IgD-negative memory B cell (primary cell): ENCODE data around the gene NLN. TPM values are rescaled to one million over a fixed set of nuclear protein-coding genes. Genes with fewer than 3 reads are reported as not detected.
"Not testable (repeated sequence)": the region's sequence is repeated elsewhere in the genome, so short reads cannot be mapped to it uniquely, and the experiment has no call there.

Experiments
- H3K27ac Mint-ChIP-seq, 3 donors: one replicate each; pipeline ENCODE4 v1.8.0; 2020 to 2022; ENCODE audit warnings: mild to moderate bottlenecking in 3 of 3, mixed read lengths in 3 of 3, moderate library complexity in 1 of 3
- H3K27me3 Mint-ChIP-seq: one replicate; pipeline ENCODE4 v1.8.0; 2021; ENCODE audit warnings: mixed read lengths
- H3K36me3 Mint-ChIP-seq: one replicate; pipeline ENCODE4 v1.8.0; 2020; ENCODE audit warnings: mild to moderate bottlenecking, mixed read lengths
- H3K4me1 Mint-ChIP-seq, 3 donors: one replicate each; pipeline ENCODE4 v1.8.0; 2020 to 2022; ENCODE audit warnings: mixed read lengths in 3 of 3, mild to moderate bottlenecking in 1 of 3
- H3K4me3 Mint-ChIP-seq, 4 donors: one replicate each; pipeline ENCODE4 v1.8.0; 2020 to 2022; ENCODE audit warnings: mild to moderate bottlenecking in 4 of 4, mixed read lengths in 4 of 4, moderate library complexity in 3 of 4
- H3K9me3 Mint-ChIP-seq, 3 donors: one replicate each; pipeline ENCODE4 v1.8.0; 2020 to 2021; ENCODE audit warnings: mixed read lengths in 3 of 3, mild to moderate bottlenecking in 1 of 3
- polyA plus RNA-seq: library from polyadenylated mRNA; unstranded; fragments of 300-500 nt; fragmentation: Illumina TruSeq; gene quantifications from one replicate; pipeline ENCODE4 v1.2.3, GENCODE V29; 2021

NLN gene
- polyA plus RNA-seq, 1 donor from 2014 or later, result 3.6 TPM

- H3K36me3 Mint-ChIP-seq, result no peaks in the 10 kb centered on the region
- H3K4me1 Mint-ChIP-seq, result no peaks in the 10 kb centered on the region
- H3K27ac Mint-ChIP-seq, result no peak overlapping the region
- no peaks in the 10 kb centered on the region for H3K27me3 Mint-ChIP-seq
- H3K9me3 Mint-ChIP-seq, result peaks cover 0 to 2% (median 0%) of the 10 kb centered on the region in 3 donors
- no peak overlapping the region for H3K4me3 Mint-ChIP-seq
Measured at GRCh38 chr5:65834306-65834705, 112.3 kb downstream of the NLN start.

- Mint-ChIP-seq H3K36me3 (no peaks in the 10 kb centered on the region), H3K4me1 (peaks cover 0 to 3% (median 0%) of the 10 kb centered on the region in 3 donors), H3K27ac (no peak overlapping the region), H3K4me3 (no peak overlapping the region), H3K9me3 (peaks cover 0 to 3% (median 0%) of the 10 kb centered on the region in 3 donors), H3K27me3 (no peaks in the 10 kb centered on the region)
Measured at GRCh38 chr5:65835191-65835590, 113.2 kb downstream of the NLN start.

GRCh38 chr5:65837139-65837538, 115.1 kb downstream of the NLN start:
- no peak overlapping the region for H3K27ac Mint-ChIP-seq
- H3K4me1 Mint-ChIP-seq, result peaks cover 0 to 4% (median 0%) of the 10 kb centered on the region in 3 donors
- peaks cover 0 to 3% (median 0%) of the 10 kb centered on the region in 3 donors for H3K9me3 Mint-ChIP-seq
- H3K27me3 Mint-ChIP-seq, result no peaks in the 10 kb centered on the region
- H3K36me3 Mint-ChIP-seq, result no peaks in the 10 kb centered on the region
- H3K4me3 Mint-ChIP-seq, result no peak overlapping the region

GRCh38 chr5:65839170-65839569, 117.2 kb downstream of the NLN start:
- H3K36me3 Mint-ChIP-seq, H3K27me3 Mint-ChIP-seq, H3K4me3 Mint-ChIP-seq, H3K4me1 Mint-ChIP-seq, H3K27ac Mint-ChIP-seq, H3K9me3 Mint-ChIP-seq: not testable (repeated sequence)

GRCh38 chr5:65840071-65840470, 118.1 kb downstream of the NLN start:
- no peak overlapping the region for H3K4me3 Mint-ChIP-seq
- H3K27me3 Mint-ChIP-seq, result no peaks in the 10 kb centered on the region
- H3K36me3 Mint-ChIP-seq, result no peaks in the 10 kb centered on the region
- peaks cover 0 to 5% (median 3%) of the 10 kb centered on the region in 3 donors for H3K9me3 Mint-ChIP-seq
- no peak overlapping the region for H3K27ac Mint-ChIP-seq
- peaks cover 0 to 4% (median 0%) of the 10 kb centered on the region in 3 donors for H3K4me1 Mint-ChIP-seq

GRCh38 chr5:65844763-65845162, 122.8 kb downstream of the NLN start:
- H3K4me3 Mint-ChIP-seq, H3K9me3 Mint-ChIP-seq, H3K36me3 Mint-ChIP-seq, H3K27ac Mint-ChIP-seq, H3K27me3 Mint-ChIP-seq: not testable (repeated sequence)
- H3K4me1 Mint-ChIP-seq, result peaks cover 11 to 12% (median 12%) of the 10 kb centered on the region in 3 donors

GRCh38 chr5:65846101-65846500, 124.1 kb downstream of the NLN start:
- Mint-ChIP-seq H3K4me3 (no peak overlapping the region), H3K27ac (no peak overlapping the region), H3K27me3 (no peaks in the 10 kb centered on the region)

GRCh38 chr5:65847019-65847418, 125.0 kb downstream of the NLN start:
- H3K36me3 Mint-ChIP-seq, result not testable (repeated sequence)
- peaks cover 8 to 21% (median 12%) of the 10 kb centered on the region in 3 donors for H3K4me1 Mint-ChIP-seq

More at GRCh38 chr5:65846101-65846500, 124.1 kb downstream of the NLN start:
- peaks cover 0 to 6% (median 5%) of the 10 kb centered on the region in 3 donors for H3K9me3 Mint-ChIP-seq
- peaks cover 8 to 21% (median 12%) of the 10 kb centered on the region in 3 donors for H3K4me1 Mint-ChIP-seq
- no peaks in the 10 kb centered on the region for H3K36me3 Mint-ChIP-seq

GRCh38 chr5:65849918-65850317, 127.9 kb downstream of the NLN start:
- H3K4me3 Mint-ChIP-seq, H3K9me3 Mint-ChIP-seq, H3K36me3 Mint-ChIP-seq, H3K27me3 Mint-ChIP-seq, H3K27ac Mint-ChIP-seq: not testable (repeated sequence)
- H3K4me1 Mint-ChIP-seq, result peaks cover 8 to 21% (median 12%) of the 10 kb centered on the region in 3 donors

More at GRCh38 chr5:65847019-65847418, 125.0 kb downstream of the NLN start:
- not testable (repeated sequence) for H3K27ac Mint-ChIP-seq, H3K9me3 Mint-ChIP-seq, H3K4me3 Mint-ChIP-seq, H3K27me3 Mint-ChIP-seq

GRCh38 chr5:65854925-65855324, 132.9 kb downstream of the NLN start:
- Mint-ChIP-seq H3K4me1 (peaks cover 2 to 8% (median 5%) of the 10 kb centered on the region in 3 donors), H3K9me3 (peaks cover 0 to 8% (median 0%) of the 10 kb centered on the region in 3 donors), H3K27ac (no peak overlapping the region), H3K27me3 (peaks cover 2% of the 10 kb centered on the region), H3K4me3 (no peak overlapping the region), H3K36me3 (peaks cover 5% of the 10 kb centered on the region)

- Mint-ChIP-seq H3K4me3 (no peak overlapping the region), H3K36me3 (peaks cover 5% of the 10 kb centered on the region), H3K27ac (no peak overlapping the region), H3K27me3 (peaks cover 2% of the 10 kb centered on the region), H3K9me3 (peaks cover 0 to 8% (median 0%) of the 10 kb centered on the region in 3 donors), H3K4me1 (peaks cover under 1 to 5% (median 2%) of the 10 kb centered on the region in 3 donors)
Measured at GRCh38 chr5:65855766-65856315, 133.8 kb downstream of the NLN start.

- H3K4me1 Mint-ChIP-seq, result peaks cover 0 to 5% (median 2%) of the 10 kb centered on the region in 3 donors
- peaks cover 5% of the 10 kb centered on the region for H3K36me3 Mint-ChIP-seq
- H3K4me3 Mint-ChIP-seq, result no peak overlapping the region
- H3K9me3 Mint-ChIP-seq, result peaks cover 0 to 6% (median 0%) of the 10 kb centered on the region in 3 donors
- H3K27ac Mint-ChIP-seq, result no peak overlapping the region
- peaks cover 2% of the 10 kb centered on the region for H3K27me3 Mint-ChIP-seq
Measured at GRCh38 chr5:65856520-65856919, 134.5 kb downstream of the NLN start.

- H3K36me3 Mint-ChIP-seq, result peaks cover 6% of the 10 kb centered on the region
- H3K4me3 Mint-ChIP-seq, result no peak overlapping the region
- peaks cover 0 to 4% (median 0%) of the 10 kb centered on the region in 3 donors for H3K9me3 Mint-ChIP-seq
- peaks cover 0 to 5% (median 3%) of the 10 kb centered on the region in 3 donors for H3K4me1 Mint-ChIP-seq
- H3K27me3 Mint-ChIP-seq, result peaks cover 2% of the 10 kb centered on the region
- H3K27ac Mint-ChIP-seq, result no peak overlapping the region
Measured at GRCh38 chr5:65858316-65858715, 136.3 kb downstream of the NLN start.

- no peak overlapping the region for H3K4me3 Mint-ChIP-seq
- H3K27ac Mint-ChIP-seq, result no peak overlapping the region
- H3K27me3 Mint-ChIP-seq, result no peaks in the 10 kb centered on the region
- peaks cover 4% of the 10 kb centered on the region for H3K36me3 Mint-ChIP-seq
- H3K4me1 Mint-ChIP-seq, result peaks cover 3 to 7% (median 5%) of the 10 kb centered on the region in 3 donors
- H3K9me3 Mint-ChIP-seq, result no peaks in the 10 kb centered on the region
Measured at GRCh38 chr5:65861830-65862241, 139.8 kb downstream of the NLN start.

- no peak overlapping the region for H3K4me3 Mint-ChIP-seq
- no peaks in the 10 kb centered on the region for H3K27me3 Mint-ChIP-seq
- H3K36me3 Mint-ChIP-seq, result peaks cover 4% of the 10 kb centered on the region
- no peaks in the 10 kb centered on the region for H3K9me3 Mint-ChIP-seq
- H3K4me1 Mint-ChIP-seq, result peaks cover 7 to 9% (median 7%) of the 10 kb centered on the region in 3 donors
- no peak overlapping the region for H3K27ac Mint-ChIP-seq
Measured at GRCh38 chr5:65862384-65862783, 140.4 kb downstream of the NLN start.

GRCh38 chr5:65863747-65864146, 141.7 kb downstream of the NLN start:
- Mint-ChIP-seq H3K4me3 (no peak overlapping the region), H3K36me3 (peaks cover 4% of the 10 kb centered on the region), H3K9me3 (no peaks in the 10 kb centered on the region), H3K27ac (no peak overlapping the region), H3K27me3 (no peaks in the 10 kb centered on the region), H3K4me1 (peaks cover 7 to 12% (median 7%) of the 10 kb centered on the region in 3 donors)
